Astrocyte (in vitro differentiated cells and primary cell): ENCODE results near the gene GOLGA6C. TPM values are rescaled to one million over a fixed set of nuclear protein-coding genes. Genes with fewer than 3 reads are reported as not detected.
"Not testable (repeated sequence)": the region's sequence is repeated elsewhere in the genome, so short reads cannot be mapped to it uniquely, and the experiment has no call there.

Experiments used
- DNase-seq: peaks from one replicate; pipeline ENCODE4 v3.0.0-alpha.2; 2010; ENCODE audit warnings: low read depth
- FAIRE-seq: peaks from 2 replicates; lab custom pipeline; 2011; peaks lifted over from hg19 to GRCh38; lab: Jason Lieb, UNC
- H2AFZ ChIP-seq: 2 replicates; pipeline ENCODE4 v1.6.0; 2012; ENCODE audit warnings: low read depth, low read length, inconsistent platforms
- H3K27ac ChIP-seq: 2 replicates; pipeline ENCODE4 v1.5.1; 2011; ENCODE audit warnings: low read depth, low read length, inconsistent platforms
- H3K27me3 ChIP-seq: 2 replicates; pipeline ENCODE4 v1.6.0; 2011; ENCODE audit warnings: low read length, inconsistent platforms; ENCODE audit not compliant: insufficient read depth
- H3K36me3 ChIP-seq: 2 replicates; pipeline ENCODE4 v1.5.1; 2011; ENCODE audit warnings: low read length, inconsistent platforms; ENCODE audit not compliant: insufficient read depth
- H3K4me1 ChIP-seq: 2 replicates; pipeline ENCODE4 v1.5.1; 2011; ENCODE audit warnings: low read length, inconsistent platforms; ENCODE audit not compliant: insufficient read depth
- H3K4me2 ChIP-seq: 2 replicates; pipeline ENCODE4 v1.6.0; 2012; ENCODE audit warnings: low read length, inconsistent platforms
- H3K4me3 ChIP-seq: 2 replicates; pipeline ENCODE4 v1.5.1; 2011; ENCODE audit warnings: low read depth, mild to moderate bottlenecking, low read length, inconsistent platforms; ENCODE audit not compliant: insufficient read depth
- H3K79me2 ChIP-seq: 2 replicates; pipeline ENCODE4 v1.6.0; 2012; ENCODE audit warnings: mild to moderate bottlenecking, low read length, inconsistent platforms; ENCODE audit not compliant: insufficient read depth
- H3K9ac ChIP-seq: 2 replicates; pipeline ENCODE4 v1.6.0; 2012; ENCODE audit warnings: mild to moderate bottlenecking, low read length, inconsistent platforms
- H3K9me3 ChIP-seq: 2 replicates; pipeline ENCODE4 v1.5.1; 2012; ENCODE audit warnings: low read depth, mild to moderate bottlenecking, low read length, inconsistent platforms; ENCODE audit not compliant: insufficient read depth
- H4K20me1 ChIP-seq: 2 replicates; pipeline ENCODE4 v1.6.0; 2012; ENCODE audit warnings: low read length, inconsistent platforms; ENCODE audit not compliant: insufficient read depth
- H3K27ac Mint-ChIP-seq: one replicate; pipeline ENCODE4 v1.8.0; 2021; ENCODE audit warnings: mild to moderate bottlenecking, mixed read lengths; ENCODE audit not compliant: unreplicated experiment
- H3K27me3 Mint-ChIP-seq: one replicate; pipeline ENCODE4 v1.8.0; 2021; ENCODE audit warnings: low read depth, mixed read lengths; ENCODE audit not compliant: unreplicated experiment
- H3K36me3 Mint-ChIP-seq: one replicate; pipeline ENCODE4 v1.8.0; 2021; ENCODE audit warnings: low read depth, mixed read lengths; ENCODE audit not compliant: unreplicated experiment
- H3K4me1 Mint-ChIP-seq: one replicate; pipeline ENCODE4 v1.8.0; 2021; ENCODE audit warnings: low read depth, mixed read lengths; ENCODE audit not compliant: unreplicated experiment
- H3K4me3 Mint-ChIP-seq: one replicate; pipeline ENCODE4 v1.8.0; 2021; ENCODE audit warnings: mild to moderate bottlenecking, moderate library complexity, mixed read lengths; ENCODE audit not compliant: unreplicated experiment
- H3K9me3 Mint-ChIP-seq: one replicate; pipeline ENCODE4 v1.8.0; 2021; ENCODE audit warnings: mild to moderate bottlenecking, mixed read lengths; ENCODE audit not compliant: unreplicated experiment
- CTCF ChIP-seq: IDR thresholded peaks from 2 replicates; pipeline ENCODE4 v1.5.1; 2011; ENCODE audit warnings: low read depth, mild to moderate bottlenecking, inconsistent platforms, low read length, moderate library complexity; ENCODE audit not compliant: insufficient read depth
- EZH2 ChIP-seq: IDR thresholded peaks from 2 replicates; pipeline ENCODE4 v1.6.1; 2012; ENCODE audit warnings: mild to moderate bottlenecking, low read length, inconsistent platforms; ENCODE audit not compliant: insufficient read depth
- total RNA-seq: library from RNA; stranded (reverse); gene quantifications from 2 replicates; pipeline ENCODE4 v1.2.1, GENCODE V29; 2021

GOLGA6C gene
- total RNA-seq, 1 donor from 2014 or later = not detected

- Histone ChIP-seq H3K9me3 (no peaks in the 10 kb centered on the region), H3K4me1 (no peaks in the 10 kb centered on the region), H3K4me2 (no peak overlapping the region), H2AFZ (no peak overlapping the region), H3K27me3 (no peaks in the 10 kb centered on the region), H3K4me3 (no peak overlapping the region), H3K79me2 (no peaks in the 10 kb centered on the region), H4K20me1 (no peaks in the 10 kb centered on the region), H3K27ac (no peak overlapping the region), H3K36me3 (no peaks in the 10 kb centered on the region), H3K9ac (no peak overlapping the region)
- Mint-ChIP-seq H3K4me3 (no peak overlapping the region), H3K4me1 (peaks cover 10% of the 10 kb centered on the region), H3K27me3 (peaks cover 35% of the 10 kb centered on the region), H3K36me3 (no peaks in the 10 kb centered on the region), H3K9me3 (peaks cover 2% of the 10 kb centered on the region), H3K27ac (no peak overlapping the region)
- TF ChIP-seq EZH2 (no peak), CTCF (no peak)
- FAIRE-seq (no peak), DNase-seq (no peak)
These were observed 32.0 kb upstream of the GOLGA6C start for GRCh38 chr15:75225951-75226732.

GRCh38 chr15:75227112-75227511 is 31.0 kb upstream of the GOLGA6C start:
- H3K4me3 Mint-ChIP-seq, H3K4me2 ChIP-seq, H2AFZ ChIP-seq, H3K36me3 ChIP-seq, H3K9me3 ChIP-seq, H3K27ac ChIP-seq, H3K36me3 Mint-ChIP-seq, H3K27me3 ChIP-seq, H3K9me3 Mint-ChIP-seq, H4K20me1 ChIP-seq, H3K27ac Mint-ChIP-seq, H3K9ac ChIP-seq, H3K79me2 ChIP-seq, FAIRE-seq, H3K4me1 ChIP-seq, DNase-seq, H3K4me3 ChIP-seq: not testable (repeated sequence)
- peaks cover 39% of the 10 kb centered on the region for H3K27me3 Mint-ChIP-seq
- H3K4me1 Mint-ChIP-seq = peaks cover 10% of the 10 kb centered on the region

GRCh38 chr15:75227663-75228280 is 30.4 kb upstream of the GOLGA6C start:
- FAIRE-seq (no peak), DNase-seq (no peak)
- no peak overlapping the region for H3K27ac Mint-ChIP-seq
- H3K4me2 ChIP-seq = no peak overlapping the region
- H3K36me3 ChIP-seq = no peaks in the 10 kb centered on the region
- peaks cover 39% of the 10 kb centered on the region for H3K27me3 Mint-ChIP-seq
- no peak overlapping the region for H3K4me3 ChIP-seq
- no peak overlapping the region for H3K27ac ChIP-seq
- no peak overlapping the region for H3K4me3 Mint-ChIP-seq
- TF ChIP-seq EZH2 (no peak), CTCF (no peak)
- no peaks in the 10 kb centered on the region for H3K9me3 Mint-ChIP-seq
- no peaks in the 10 kb centered on the region for H4K20me1 ChIP-seq
- peaks cover 6% of the 10 kb centered on the region for H3K27me3 ChIP-seq
- H3K36me3 Mint-ChIP-seq = no peaks in the 10 kb centered on the region
- H3K4me1 ChIP-seq = no peaks in the 10 kb centered on the region
- no peaks in the 10 kb centered on the region for H3K79me2 ChIP-seq
- H3K9me3 ChIP-seq = no peaks in the 10 kb centered on the region
- no peak overlapping the region for H3K9ac ChIP-seq
- H2AFZ ChIP-seq = no peak overlapping the region
- peaks cover 10% of the 10 kb centered on the region for H3K4me1 Mint-ChIP-seq
